Hematopoietic multipotent progenitor cell treated with erythropoietin and hydrocortisone succinate and interleukin-3 and kit ligand, for 4 days (in vitro differentiated cells): Measurements from ENCODE around the gene SLA2.

Source experiments
- DNase-seq: peaks from one replicate; pipeline ENCODE4 v3.0.0-alpha.2; 2015

SLA2 gene

DNA sequence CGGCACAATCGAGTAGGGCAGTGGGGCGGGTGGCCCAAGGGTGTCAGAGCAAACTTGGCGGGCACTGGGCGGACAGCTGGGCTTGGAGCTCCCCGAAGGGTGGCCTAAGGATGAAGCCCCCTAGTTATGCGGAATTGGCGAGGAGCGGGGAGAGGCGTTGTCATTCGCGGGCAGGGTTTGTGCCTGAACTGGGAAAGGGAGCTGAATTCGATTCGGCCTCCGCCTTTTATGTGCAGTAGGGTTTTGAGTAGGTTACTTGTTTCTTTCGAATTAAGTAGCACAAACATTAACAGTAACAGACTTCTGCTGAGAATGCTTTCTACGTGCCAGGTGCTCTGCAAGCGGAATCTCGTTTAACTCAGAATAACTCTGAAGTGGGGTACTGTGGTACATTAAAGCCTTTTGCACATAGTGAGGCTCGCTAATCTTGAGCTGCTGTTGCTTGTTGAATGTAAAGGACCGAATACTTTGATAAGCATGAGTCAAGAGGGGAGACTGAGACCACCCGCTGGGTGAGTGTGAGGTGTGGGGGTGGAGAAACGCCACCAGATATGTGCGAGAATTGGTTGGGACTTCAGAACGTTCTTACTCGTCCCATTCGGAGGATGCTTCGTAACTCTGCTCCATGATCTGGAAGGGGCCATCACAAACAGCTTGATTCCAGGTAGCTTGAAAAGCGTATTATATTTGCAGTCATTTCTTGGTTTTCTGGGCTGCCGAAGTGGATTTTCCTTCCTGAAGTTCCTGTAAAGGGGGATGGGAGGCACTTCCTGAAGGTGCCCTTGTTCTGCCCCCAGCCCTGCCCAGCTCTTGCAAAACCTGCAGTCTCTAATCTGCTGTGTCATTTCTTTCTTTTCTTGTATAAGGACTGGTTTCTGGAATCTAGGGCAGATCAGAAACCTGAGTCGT is 39.6 kb downstream of the SLA2 start:
- DNase-seq = peak; percentile 82

DNA sequence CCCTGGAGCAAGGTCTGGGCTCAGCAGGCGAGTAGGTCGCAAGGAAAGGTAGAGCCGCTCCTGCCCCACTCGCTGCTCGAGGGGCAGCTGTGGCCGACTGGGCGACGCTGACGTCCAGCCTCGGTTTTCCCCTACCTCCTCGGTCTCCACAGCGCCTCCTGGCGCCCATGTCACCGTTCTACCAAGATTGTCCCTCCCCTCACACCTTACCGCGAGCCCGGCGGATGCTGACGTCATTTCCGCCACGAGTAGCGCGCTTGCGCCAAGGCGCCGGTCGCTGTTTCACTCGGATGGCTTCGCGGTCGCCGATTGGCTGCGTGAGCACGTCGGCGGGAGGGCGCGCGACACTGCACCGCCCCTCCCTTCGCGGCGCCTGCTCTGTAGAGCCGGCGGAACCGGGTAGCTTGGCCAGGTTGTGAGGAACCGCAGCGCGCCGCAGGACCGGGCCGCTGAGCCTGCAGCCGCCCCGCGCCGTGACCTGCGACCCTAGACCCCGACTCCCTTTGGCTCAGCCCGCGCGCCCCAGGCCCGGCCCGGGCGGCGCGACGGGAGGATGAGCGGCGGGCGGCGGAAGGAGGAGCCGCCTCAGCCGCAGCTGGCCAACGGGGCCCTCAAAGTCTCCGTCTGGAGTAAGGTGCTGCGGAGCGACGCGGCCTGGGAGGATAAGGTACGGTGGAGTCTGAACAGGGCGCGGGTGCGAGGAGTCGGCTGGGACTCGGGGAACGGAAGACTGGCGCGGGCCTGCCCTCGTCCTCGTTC is 40.4 kb downstream of the SLA2 start, which contains the start of gene RAB5IF:
TSS of gene RAB5IF (plus strand) at position 381 of the 759 bp plus-strand sequence. CDS start at position 554, 173 bp downstream.
- peak; percentile 99 for DNase-seq

DNA sequence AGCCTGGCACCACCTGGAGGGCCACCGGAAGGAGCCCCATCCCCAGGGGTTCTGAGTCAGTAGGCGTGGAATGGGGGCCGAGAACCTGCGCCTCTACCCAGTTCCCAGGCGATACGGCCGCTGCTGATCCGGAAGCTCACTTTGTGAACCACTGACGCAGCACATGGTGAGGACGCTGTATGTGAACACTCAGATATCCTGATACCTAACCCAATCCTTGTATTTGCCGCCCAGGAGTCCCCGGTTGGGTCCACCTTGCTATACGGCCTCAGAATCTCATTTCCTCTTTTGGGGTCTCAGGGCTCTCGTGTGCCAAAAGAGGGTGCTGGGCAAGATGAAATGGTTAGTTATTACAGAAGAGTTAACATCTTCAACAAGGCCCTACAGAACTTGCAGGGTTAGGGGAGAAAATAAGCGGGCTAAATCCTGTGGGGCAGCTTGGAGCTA is 41.0 kb downstream of the SLA2 start:
- peak; percentile 76 for DNase-seq

DNA sequence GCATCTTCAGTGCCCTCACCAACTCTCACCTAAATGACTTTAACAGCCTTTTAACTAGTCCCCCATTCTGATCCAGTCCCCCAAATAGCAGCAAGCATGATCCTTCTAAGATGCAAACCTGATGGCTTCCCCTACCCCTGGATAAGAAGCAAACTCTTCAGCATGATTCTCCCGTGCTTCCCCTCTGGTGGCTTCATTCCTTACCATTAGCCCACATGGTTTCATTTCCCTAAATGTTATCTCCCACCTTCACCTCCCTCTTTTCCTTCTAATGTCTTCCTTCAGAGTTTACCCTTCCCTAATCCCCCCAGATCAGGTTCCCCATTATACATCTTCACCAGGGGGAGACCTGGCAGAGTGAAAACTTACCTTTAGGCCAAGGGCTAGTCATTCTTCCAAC is 44.5 kb downstream of the SLA2 start:
- no peak for DNase-seq

DNA sequence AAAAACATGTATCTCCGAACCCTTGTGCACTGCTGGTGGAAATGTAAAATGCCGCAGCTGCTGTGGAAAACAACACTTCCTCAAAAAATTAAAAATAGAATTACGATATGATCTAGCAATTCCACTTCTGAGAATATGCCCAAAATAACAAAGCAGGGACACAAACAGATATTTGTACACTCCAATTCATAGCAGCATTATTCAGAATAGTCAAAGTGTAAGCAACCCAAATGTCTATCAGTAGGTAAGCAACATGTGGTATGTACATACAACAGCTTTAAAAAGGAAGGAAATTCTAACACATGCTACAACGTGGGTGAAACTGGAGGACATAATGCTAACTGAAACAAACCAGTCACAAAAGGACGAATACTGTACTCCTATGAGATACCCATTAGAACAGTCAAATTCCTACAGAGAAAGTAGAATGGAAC is 46.1 kb downstream of the SLA2 start:
- peak; percentile 62 for DNase-seq

DNA sequence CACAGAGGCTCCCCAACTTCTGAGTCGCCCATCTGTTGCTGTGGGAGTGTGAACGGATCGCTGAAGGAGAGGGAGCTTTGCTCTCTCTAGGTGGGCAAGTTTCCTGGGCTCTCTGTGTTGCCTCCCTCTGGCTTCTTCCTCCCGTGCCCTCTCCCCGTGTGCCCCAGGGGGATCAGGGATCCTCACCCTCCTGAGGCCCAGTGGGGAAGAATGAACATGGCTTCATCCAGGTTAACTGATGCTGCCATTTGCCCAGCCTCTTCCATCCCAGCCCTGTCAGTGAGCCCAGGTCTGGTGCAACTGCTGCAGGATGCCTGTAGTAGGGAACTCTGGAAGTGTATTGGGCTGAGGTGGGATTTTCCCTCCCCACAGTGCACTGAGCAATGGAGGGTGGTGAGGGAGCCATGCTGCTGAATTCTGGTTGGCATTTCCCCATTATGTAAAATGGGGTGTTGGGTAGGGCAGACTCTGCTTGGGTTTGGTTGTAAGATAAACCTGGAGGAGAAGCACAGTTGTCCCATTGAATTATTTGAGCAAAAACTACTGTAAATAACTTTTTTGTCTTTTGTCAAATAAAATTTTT is 52.6 kb downstream of the SLA2 start:
- no peak for DNase-seq

DNA sequence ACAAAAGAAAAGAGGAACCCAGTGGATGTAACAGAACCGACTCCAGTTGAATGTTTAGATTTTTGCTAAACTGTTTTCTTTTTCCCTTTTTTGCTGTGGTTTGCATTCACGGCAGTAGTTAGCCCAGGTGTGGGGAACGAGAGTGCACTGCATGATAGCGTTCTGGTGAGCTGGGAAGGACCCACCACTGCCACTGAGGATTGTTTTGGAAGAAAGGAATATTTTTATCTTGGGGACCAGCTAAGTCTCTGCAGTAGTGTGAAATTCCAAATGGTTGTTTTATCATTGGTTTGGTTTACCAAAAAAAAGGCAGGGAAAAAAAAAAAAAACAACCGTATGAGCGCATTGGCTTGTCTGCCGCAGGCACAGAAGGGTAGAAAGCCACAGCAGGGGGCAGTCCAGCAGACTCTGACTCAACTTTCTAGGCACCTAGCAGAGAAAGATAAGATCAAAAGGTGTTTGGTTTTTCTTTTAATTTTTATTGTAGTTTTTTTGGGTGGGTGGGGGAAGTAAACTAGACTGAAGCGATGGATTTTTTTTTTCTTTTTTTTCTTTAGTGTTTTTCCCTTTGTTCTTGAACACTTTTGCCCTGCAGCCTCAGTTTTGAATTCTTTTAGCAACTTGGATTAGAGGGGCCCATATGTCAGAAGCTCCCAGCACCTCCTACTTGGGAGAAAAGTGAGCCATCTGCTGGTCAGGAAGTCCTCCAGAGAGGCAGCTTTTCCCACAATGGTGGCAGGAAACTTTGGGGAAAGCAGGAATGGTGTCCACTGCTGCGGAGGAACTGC is 53.9 kb downstream of the SLA2 start:
- DNase-seq = no peak

DNA sequence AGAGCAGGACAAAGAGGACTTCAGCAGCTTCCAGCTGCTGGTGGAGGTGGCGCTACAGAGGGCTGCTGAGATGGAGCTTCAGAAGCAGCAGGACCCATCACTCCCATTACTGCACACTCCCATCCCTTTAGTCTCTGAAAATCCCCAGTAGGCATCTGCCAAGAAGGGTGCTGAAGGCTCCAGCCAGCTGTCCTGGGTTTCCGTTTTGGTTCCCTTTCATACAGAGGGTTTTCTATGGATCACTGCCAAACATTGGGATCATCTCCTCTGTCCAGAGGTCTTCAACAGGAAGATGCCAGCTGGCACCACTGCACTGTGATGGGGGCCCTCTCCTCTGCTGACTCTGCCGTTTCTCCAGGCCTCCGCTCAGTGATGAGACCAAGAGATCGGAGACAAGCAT is 54.7 kb downstream of the SLA2 start:
- DNase-seq = no peak

DNA sequence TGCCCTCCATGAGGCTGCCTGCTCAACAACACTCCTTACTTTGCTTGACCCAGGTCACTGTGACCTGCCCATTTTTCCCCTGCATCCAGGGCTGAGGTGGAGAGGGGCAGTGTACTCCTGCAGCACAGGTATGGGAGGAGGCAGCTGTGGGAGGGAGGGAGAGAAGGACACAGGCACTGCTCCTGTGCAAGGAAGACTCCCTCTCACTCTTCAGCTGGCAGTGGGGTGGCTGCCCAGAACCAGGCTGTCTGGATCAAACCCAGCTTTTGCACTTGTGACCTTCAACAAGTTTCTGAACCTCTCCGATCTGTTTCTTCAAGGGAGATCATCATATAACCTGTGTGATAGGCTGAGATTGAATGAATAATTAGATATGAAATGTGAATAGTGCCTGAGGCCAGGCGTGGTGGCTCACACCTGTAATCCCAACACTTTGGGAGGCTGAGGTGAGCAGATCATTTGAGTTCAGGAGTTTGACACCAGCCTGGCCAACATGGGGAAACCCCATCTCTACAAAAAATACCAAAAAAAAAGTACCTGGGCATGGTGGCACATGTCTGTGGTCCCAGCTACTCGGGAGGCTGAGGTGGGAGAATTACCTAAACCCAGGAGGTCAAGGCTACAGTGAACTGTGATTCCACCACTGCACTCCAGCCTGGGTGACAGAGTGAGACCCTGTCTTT is 58.5 kb downstream of the SLA2 start:
- DNase-seq = no peak

DNA sequence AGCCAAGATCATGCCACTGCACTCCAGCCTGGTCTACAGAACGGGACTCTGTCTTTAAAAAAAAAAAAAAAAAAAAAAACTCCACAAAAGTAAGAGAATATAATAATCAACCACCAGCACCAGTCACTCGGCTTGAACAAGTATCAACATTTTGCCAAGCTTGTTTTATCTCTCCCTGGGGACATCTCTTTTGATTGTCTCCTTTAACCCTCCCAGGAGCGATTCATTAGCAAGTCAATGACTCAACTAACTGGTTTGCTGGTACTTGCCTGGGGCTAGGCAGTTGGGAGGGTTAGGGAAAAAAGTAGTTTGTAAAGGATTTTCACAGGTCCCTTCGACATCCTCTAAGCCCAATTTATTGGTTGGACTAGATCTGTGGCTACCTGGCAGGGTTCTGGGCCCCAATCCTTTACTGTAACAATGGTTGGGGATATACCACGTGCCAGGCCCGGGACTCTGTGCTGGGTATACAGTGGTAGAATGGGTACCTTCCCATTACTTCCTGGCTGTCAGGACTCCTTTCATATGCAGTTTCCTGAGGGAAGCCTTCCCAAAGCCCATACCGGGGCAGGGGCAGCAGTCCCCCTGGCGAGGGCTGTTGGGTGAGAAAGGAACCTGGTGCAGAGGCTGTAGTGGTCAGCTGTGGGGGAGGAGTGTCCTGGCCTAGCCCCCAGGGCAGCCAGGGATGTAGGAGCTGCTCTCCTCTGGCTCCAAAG is 60.4 kb downstream of the SLA2 start:
- no peak for DNase-seq

DNA sequence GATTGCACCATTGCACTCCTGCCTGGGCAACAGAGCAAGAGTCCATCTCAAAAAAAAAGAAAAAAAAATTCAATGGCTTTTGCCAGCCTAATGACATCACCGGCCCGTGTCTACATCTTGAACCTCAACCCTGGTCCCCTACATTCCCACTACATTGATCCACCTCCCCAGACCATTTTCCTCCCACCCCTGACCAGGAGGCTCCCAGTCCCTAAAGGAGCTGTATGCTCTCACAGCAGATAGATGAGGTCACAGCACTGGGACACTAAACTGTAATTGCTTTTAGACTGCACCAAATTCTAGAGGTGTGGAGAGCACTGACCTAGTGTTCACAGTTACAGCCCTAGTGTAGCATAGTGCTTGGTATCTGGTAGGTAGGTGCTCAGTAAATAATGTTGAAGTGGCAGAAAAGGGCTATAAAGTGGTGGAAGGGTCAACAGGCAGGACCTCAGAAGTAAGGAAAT is 61.9 kb downstream of the SLA2 start:
- no peak for DNase-seq

DNA sequence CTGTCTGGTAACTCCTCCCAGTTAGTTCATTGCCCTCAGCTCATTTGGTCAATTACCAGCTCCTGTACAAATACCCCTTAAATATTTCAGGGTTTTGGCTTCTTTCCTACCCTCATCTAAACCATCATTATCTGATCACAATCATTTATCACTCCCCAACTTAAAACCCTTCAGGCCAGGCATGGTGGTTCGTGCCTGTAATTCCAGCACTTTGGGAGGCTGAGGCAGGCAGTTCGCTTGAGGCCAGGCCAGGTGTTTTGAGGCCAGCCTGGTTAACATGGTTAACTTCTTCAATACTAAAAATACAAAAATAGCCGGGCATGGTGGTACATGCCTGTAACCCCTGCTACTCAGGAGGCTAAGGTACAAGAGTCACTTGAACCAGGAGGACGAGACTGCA is 63.2 kb downstream of the SLA2 start:
- DNase-seq = no peak

DNA sequence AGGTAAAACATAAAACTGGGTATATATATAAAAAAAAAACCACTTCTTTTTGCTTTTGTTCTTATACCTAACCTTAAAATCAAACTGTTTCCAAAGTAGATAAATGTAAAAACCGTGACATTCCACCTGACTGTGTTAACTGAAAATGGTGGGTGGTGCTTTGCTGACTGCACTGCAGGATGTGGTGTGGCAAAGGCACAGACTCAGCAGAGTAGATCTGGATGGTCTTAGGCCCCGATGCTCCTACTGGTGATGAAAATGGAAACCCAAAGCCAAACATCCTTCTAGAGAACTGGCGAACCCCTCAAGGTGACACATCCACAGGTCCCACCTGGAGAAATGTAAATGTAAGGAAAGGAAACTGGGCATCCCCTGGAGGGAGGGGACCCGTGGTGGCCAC is 63.7 kb downstream of the SLA2 start:
- no peak for DNase-seq

DNA sequence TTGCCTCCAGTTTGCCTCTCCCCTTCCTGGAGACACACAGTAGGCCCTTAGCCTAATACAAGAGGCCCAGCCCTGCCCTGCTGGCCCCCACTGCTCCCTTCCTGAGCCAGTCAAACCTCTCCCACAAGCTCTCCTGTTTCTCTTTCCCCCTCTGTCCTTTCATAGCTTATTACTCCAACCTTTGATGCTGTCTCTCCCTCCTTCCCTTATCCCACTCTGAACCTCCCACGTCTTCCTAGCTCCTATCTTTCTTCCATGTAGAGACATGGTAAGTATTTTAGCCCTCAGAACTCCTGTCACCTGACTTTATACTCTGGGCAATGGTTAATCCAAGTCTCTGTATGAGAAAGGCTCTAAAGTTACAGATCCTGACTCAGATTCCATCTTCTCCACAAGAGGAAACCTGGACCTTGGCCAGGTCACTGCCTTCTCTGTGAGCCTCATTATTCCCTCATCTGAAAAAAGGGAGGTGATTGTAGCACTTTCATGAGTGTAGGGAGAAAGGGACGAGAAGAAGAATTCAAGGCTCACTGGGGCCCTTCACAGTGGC is 65.9 kb downstream of the SLA2 start:
- DNase-seq = no peak

DNA sequence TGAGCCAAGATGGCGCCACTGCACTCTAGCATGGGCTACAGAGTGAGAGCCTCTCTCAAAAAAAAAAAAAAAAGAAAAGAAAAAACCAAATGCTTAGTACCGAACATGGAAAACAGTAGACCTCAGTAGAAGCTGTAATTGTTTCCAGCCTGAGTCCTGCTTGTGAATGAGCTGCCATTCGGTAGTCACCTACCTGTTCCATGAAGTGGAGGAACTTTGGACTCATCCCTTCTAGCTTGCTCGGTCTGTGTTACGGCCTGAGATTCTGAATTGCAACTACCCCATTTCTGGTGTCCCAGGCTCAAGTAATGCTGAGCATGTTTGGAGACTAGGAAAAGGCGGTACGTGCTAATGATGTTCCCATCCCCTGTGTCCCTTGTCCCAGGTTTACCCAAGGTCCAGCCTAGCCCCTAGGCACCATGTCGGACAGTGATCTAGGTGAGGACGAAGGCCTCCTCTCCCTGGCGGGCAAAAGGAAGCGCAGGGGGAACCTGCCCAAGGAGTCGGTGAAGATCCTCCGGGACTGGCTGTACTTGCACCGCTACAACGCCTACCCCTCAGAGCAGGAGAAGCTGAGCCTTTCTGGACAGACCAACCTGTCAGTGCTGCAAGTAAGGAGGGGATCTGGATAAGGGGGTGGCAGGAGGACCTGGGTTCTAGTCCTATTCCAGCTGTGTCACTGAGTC is 67.5 kb downstream of the SLA2 start:
- DNase-seq = no peak

DNA sequence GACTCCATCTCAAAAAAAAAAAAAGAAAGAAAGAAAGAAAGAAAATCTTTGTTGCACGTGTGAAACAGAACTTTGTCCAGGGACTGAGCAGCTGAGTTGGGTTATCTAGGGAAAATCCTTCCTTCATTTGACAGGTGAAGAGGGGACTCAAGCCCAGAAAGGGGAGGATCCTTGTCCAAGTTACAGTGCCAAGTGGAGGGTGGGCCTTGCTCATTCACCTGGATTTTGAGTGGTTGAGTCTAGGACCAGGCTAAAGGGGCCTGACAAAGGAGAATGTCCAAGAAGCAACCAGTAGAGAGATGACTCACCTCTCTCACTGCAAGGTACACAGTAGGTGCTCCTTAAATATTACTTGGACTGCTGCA is 69.9 kb downstream of the SLA2 start:
- no peak for DNase-seq

DNA sequence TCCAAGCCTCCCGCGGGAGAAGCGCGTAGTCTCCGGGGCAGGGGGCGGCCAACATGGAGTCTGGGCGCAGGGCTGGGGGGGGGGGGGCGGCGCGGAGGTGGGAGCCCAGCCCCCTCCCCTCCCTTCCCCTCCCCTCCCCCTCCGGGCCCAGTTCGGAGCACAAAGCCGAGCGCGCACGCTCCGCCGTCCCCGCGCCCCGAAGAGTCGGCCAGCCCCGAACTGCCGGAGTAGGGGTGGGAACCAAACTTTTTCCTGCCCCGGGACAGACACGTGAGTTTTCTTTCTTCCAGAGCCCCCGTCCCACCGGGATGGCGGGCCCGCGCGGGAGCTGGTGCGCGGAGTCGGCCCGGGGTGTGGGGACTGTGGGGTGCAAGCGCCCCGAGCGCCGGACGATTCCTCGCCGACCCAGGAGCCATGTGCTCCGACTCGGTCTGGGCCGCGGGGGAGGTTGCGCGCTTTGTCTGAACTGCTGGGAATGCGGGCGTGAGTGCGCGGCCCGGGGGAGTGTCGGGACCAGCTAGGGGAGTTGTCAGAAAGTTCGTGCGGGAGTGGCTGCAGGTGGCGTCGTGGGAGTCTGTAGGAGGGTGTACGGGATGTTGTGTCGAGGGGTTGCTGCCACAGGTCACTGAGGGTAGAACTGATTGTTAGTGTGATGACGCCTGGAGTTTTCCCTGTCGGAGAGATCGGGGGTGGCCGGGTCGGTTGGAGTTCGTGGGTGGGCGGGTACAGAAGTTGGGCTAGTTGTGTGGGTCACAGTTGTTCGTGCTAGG is 71.4 kb downstream of the SLA2 start:
- peak; percentile 64 for DNase-seq

DNA sequence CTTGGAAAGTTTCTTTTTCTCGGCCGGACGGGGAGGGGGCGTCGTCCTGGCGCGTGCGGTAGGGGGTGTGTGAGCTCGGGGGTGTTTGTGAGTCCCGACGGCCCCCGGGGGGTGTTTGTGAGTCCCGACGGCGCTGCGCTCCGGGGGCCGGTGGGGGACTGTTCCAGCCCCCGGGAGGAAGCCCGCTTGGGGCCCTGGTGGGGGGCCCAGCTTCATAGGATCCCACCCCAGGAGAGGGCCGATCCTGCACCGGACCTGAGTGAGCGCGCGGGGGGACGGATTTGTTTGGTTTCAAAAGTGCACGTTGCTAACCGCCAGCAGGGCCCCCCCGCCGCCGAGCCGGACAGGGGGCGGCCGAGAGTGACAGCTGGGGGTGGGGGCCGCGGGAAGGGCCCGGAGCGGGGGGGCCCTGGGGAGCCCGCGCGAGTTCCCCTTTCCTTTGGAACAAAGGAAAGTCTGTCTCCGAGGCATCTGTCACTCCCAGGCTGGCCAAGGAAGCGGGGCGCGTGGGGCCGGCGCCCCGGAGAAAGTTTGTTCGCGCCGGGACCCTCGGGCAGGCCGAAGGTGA is 72.1 kb downstream of the SLA2 start:
- peak; percentile 76 for DNase-seq

DNA sequence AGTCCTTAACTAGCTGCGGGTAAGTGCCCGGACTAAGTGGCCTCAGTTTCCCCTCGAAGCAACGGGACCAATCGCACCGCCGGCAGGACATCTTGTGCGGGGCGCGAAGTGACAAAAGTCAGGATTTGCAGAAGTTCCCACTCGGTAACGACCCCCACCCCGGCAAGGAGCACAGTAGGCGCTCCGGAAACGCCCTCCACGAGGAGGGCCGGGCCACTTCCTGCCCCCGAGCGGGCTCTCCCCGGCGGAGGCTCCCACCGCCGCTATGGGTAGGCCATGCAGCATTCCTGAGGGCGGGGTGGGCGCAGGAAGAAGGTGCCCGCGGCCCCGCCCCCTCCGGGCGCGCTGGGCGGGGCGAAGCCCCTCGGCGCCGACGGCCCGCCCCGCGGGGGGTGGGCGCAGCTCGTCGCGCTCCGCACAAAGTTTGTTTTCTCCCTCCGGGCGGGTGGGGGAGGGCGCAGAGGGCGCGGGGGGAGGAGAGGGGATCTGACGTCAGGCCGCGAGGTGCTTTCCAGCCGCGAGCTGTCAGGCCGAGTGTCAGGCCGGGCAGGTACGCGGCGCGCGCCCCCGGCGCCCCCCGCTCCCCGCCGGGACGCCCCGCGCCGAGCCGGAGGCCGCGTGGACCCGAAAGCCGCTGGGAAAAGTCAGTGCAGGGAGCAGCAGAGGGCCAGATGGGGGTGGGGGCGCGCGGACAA is 72.7 kb downstream of the SLA2 start, which contains the start of gene TGIF2:
TSS of gene TGIF2 (plus strand) at position 495 of the 695 bp plus-strand sequence. CDS start 5,178 bp downstream, outside the sequence.
- peak; percentile 96 for DNase-seq
